ENCODE measurements around the gene F11R.

Gene F11R

GRCh38 chr1:160971618-160972056, 49.3 kb downstream of the F11R start:
- no peak for DNase-seq (ENCODE audit: low read depth)

GRCh38 chr1:160963521-160963920, 57.4 kb downstream of the F11R start:
- no peak for DNase-seq (ENCODE audit: low read depth)

GRCh38 chr1:160961419-160961818, 59.5 kb downstream of the F11R start:
- no peak for DNase-seq (ENCODE audit: low read depth)

GRCh38 chr1:160956966-160957365, 64.0 kb downstream of the F11R start:
- DNase-seq (ENCODE audit: low read depth) = no peak

- DNase-seq (ENCODE audit: low read depth) = peak; percentile 47
Measured at GRCh38 chr1:160954158-160955104, 66.5 kb downstream of the F11R start, which contains the start of gene ITLN2. Gene ITLN2, minus strand, starts transcription at chr1:160954809. Its CDS starts 68 bp downstream, at chr1:160954741.

- no peak for DNase-seq (ENCODE audit: low read depth)
Measured at GRCh38 chr1:160953030-160953429, 67.9 kb downstream of the F11R start.

- DNase-seq (ENCODE audit: low read depth) = no peak
Measured at GRCh38 chr1:160952129-160952510, 68.8 kb downstream of the F11R start.

GRCh38 chr1:160951443-160952128, 69.4 kb downstream of the F11R start:
- DNase-seq (ENCODE audit: low read depth) = peak; percentile 59

- DNase-seq (ENCODE audit: low read depth) = no peak
Measured at GRCh38 chr1:160950657-160951056, 70.3 kb downstream of the F11R start.

- no peak for DNase-seq (ENCODE audit: low read depth)
Measured at GRCh38 chr1:160949881-160950280, 71.1 kb downstream of the F11R start.

- DNase-seq (ENCODE audit: low read depth) = peak; percentile 31
Measured at GRCh38 chr1:160949216-160949880, 71.6 kb downstream of the F11R start.

GRCh38 chr1:160947174-160947759, 73.7 kb downstream of the F11R start:
- DNase-seq (ENCODE audit: low read depth) = peak; percentile 15

- peak; percentile 9 for DNase-seq (ENCODE audit: low read depth)
Measured at GRCh38 chr1:160945881-160946280, 75.1 kb downstream of the F11R start.

Data from EH (cell line).